HuH-7 (cell line): ENCODE results near the gene IMPDH2.

Experiments
- DNase-seq: peaks from one replicate; pipeline ENCODE4 v3.0.0; 2011; ENCODE audit warnings: low spot score

Gene IMPDH2

GRCh38 chr3:49005998-49006397 lies 23.2 kb downstream of the IMPDH2 start:
- no peak for DNase-seq

GRCh38 chr3:49005303-49005680 lies 23.9 kb downstream of the IMPDH2 start:
- DNase-seq = no peak

- no peak for DNase-seq
These were observed 24.6 kb downstream of the IMPDH2 start for GRCh38 chr3:49004352-49005302.

- DNase-seq = no peak
These were observed 28.0 kb downstream of the IMPDH2 start for GRCh38 chr3:49001155-49001554.

GRCh38 chr3:48999085-48999858 lies 29.9 kb downstream of the IMPDH2 start:
- DNase-seq = no peak

- no peak for DNase-seq
These were observed 31.2 kb downstream of the IMPDH2 start for GRCh38 chr3:48997714-48998637.

- DNase-seq = no peak
These were observed 32.0 kb downstream of the IMPDH2 start for GRCh38 chr3:48997102-48997635.

- no peak for DNase-seq
These were observed 32.6 kb downstream of the IMPDH2 start for GRCh38 chr3:48996640-48997039.

GRCh38 chr3:48993834-48994233 lies 35.4 kb downstream of the IMPDH2 start:
- no peak for DNase-seq

- no peak for DNase-seq
These were observed 37.2 kb downstream of the IMPDH2 start for GRCh38 chr3:48991851-48992545.

- no peak for DNase-seq
These were observed 38.3 kb downstream of the IMPDH2 start for GRCh38 chr3:48990636-48991469.

GRCh38 chr3:48989796-48990635 lies 39.2 kb downstream of the IMPDH2 start, which contains the start of gene P4HTM:
Gene P4HTM, plus strand, starts transcription at chr3:48990241. Its CDS starts 16 bp downstream, at chr3:48990257.
- DNase-seq = no peak

- DNase-seq = no peak
These were observed 39.9 kb downstream of the IMPDH2 start for GRCh38 chr3:48989126-48989795.

- DNase-seq = no peak
These were observed 43.3 kb downstream of the IMPDH2 start for GRCh38 chr3:48985831-48986376.

- no peak for DNase-seq
These were observed 44.5 kb downstream of the IMPDH2 start for GRCh38 chr3:48984663-48985062.

GRCh38 chr3:48983096-48983495 lies 46.1 kb downstream of the IMPDH2 start:
- no peak for DNase-seq

GRCh38 chr3:48982686-48983085 lies 46.5 kb downstream of the IMPDH2 start:
- DNase-seq = no peak

- no peak for DNase-seq
These were observed 47.2 kb downstream of the IMPDH2 start for GRCh38 chr3:48982016-48982415.
